Activated CD4-positive, alpha-beta T cell treated with anti-CD3 and anti-CD28 coated beads for 24 hours (primary cell): ENCODE results near the gene AHNAK2.
"Not testable (repeated sequence)": the region's sequence is repeated elsewhere in the genome, so short reads cannot be mapped to it uniquely, and the experiment has no call there.

Experiments used
- DNase-seq, 2 donors: peaks; one replicate each; pipeline ENCODE4 v3.0.0-alpha.2; 2020; ENCODE audit warnings: low read depth in 2 of 2

Gene AHNAK2

DNA sequence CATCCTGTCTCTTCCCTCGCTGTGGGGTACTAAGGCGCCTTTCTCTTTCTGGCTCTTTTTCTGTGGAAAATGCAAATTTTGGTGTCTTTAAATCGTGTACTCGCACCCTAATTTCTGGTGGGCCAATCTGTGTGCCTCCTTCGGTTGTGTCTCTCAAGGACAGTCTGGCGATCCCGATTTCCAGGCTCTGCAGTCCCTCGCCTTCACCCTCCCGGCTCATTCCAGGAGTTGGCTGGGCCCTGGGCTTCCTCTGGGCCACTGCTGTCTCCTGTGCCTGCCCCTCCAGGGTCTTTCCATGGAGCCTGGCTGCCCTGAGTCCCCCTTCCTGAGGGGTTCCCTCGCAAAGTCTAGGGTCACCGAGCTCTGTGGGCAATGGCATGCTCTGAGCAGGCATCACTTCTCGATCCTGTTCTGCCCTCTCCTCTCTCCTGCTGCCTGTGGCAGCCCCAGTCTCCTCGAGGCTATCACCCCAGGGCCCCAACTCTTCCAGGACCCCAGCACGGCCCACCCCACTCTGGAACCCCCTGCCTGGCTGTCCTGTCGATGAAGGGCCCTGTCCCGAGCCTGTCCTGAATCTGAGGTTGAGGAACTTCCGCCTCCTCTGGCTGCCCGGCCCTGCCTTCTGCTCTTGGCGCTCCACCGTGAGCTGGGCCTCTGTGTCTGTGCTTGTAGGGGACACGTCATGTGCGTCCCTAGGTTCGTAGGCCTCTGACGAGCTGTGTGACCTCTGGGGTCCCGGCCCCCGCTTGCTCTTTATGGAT, 24.1 kb downstream of the AHNAK2 start:
- no peak for DNase-seq

DNA sequence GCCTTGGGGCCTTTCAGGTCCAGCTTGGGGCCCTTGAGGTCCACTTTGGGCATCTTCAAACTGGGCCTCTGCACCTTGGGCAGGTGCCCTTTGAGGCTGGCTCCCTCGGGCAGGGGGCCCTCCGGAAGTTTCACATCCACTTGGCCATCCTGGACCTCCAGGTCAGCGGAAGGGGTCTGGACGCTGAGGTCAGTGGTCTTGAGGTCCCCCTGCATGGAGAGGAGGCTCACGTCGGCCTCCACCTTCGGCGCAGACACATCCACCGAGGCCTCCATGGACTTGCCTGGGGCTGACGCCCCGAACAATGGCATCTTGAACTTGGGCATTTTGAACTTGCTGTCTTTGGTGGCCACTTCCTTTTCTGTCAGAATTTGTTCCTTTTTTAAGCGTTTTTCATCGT, 25.1 kb downstream of the AHNAK2 start:
- DNase-seq, result no peak

- not testable (repeated sequence) for DNase-seq
Observed at GRCh38 chr14:104951863-104952657, 26.1 kb downstream of the AHNAK2 start.

DNA sequence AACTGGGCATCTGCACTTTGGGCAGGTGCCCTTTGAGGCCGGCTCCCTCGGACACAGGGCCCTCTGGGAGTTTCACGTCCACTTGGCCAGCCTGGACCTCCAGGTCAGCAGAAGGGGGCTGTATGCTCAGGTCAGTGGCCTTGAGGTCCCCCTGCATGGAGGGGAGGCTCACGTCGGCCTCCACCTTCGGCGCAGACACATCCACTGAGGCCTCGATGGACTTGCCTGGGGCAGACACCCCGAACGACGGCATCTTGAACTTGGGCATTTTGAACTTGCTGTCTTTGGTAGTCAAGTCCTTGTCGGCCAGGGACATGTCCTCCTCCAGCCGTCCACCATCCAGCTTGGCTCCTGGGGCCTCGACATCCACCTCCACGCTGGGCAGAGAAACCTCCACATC, 27.5 kb downstream of the AHNAK2 start:
- DNase-seq, result not testable (repeated sequence)

DNA sequence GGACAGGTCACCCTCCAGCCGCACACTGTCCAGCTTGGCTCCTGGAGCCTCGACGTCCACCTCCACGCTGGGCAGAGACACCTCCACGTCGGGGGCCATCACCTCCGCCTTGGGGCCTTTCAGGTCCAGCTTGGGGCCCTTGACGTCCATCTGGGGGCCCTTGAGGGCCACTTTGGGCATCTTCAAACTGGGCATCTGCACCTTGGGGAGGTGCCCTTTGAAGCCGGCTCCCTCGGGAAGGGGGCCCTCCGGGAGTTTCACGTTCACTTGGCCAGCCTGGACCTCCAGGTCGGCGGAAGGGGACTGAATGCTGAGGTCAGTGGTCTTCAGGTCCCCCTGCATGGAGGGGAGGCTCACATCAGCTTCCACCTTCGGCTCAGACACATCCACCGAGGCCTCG, 28.2 kb downstream of the AHNAK2 start:
- no peak for DNase-seq

DNA sequence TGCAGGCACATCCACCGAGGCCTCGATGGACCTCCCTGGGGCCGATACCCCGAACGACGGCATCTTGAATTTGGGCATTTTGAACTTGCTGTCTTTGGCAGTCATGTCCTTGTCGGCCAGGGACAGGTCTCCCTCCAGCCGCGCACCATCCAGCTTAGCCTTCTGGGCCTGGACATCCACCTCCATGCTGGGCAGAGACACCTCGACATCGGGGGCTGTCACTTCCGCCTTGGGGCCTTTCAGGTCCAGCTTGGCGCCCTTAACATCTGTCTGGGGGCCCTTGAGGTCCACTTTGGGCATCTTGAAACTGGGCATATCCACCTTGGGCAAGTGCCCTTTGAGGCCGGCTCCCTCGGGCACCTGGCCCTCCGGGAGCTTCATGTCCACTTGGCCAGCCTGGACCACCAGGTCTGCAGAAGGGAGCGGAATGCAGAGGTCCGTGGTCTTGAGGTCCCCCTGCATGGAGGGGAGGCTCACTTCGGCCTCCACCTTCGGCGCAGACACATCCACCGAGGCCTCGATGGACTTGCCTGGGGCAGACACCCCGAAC, 28.7 kb downstream of the AHNAK2 start:
- DNase-seq, result not testable (repeated sequence)

- no peak for DNase-seq
Observed at GRCh38 chr14:104948736-104949031, 29.5 kb downstream of the AHNAK2 start.

DNA sequence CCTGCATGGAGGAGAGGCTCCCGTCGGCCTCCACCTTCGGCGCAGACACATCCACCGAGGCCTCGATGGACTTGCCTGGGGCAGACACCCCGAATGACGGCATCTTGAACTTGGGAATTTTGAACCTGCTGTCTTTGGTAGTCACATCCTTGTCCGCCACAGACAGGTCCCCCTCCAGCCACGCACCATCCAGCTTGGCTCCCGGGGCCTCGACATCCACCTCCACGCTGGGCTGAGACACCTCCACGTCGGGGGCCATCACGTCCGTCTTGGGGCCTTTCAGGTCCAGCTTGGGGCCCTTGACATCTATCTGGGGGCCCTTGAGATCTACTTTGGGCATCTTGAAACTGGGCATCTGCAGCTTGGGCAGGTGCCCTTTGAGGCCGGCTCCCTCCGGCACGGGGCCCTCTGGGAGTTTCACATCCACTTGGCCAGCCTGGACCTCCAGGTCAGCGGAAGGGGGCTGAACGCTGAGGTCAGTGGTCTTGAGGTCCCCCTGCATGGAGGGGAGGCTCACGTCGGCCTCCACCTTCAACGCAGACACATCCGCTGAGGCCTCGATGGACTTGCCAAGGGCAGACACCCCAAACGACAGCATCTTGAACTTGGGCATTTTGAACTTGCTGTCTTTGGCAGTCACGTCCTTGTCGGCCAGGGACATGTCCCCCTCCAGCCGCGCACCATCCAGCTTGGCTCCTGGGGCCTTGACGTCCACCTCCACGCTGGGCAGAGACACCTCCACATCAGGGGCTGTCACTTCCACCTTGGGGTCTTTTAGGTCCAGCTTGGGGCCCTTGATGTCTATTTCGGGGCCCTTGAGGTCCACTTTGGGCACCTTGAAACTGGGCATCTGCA, 30.1 kb downstream of the AHNAK2 start:
- not testable (repeated sequence) for DNase-seq

DNA sequence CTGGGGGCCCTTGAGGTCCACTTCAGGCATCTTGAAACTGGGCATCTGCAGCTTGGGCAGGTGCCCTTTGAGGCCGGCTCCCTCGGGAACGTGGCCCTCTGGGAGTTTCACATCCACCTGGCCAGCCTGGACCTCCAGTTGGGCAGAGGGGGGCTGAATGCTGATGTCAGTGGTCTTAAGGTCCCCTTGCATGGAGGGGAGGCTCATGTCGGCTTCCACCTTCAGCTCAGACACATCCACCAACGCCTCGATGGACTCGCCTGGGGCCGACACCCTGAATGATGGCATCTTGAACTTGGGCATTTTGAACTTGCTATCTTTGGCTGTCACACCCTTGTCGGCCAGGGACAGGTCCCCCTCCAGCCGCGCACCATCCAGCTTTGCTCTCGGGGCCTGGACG, 31.0 kb downstream of the AHNAK2 start:
- not testable (repeated sequence) for DNase-seq

DNA sequence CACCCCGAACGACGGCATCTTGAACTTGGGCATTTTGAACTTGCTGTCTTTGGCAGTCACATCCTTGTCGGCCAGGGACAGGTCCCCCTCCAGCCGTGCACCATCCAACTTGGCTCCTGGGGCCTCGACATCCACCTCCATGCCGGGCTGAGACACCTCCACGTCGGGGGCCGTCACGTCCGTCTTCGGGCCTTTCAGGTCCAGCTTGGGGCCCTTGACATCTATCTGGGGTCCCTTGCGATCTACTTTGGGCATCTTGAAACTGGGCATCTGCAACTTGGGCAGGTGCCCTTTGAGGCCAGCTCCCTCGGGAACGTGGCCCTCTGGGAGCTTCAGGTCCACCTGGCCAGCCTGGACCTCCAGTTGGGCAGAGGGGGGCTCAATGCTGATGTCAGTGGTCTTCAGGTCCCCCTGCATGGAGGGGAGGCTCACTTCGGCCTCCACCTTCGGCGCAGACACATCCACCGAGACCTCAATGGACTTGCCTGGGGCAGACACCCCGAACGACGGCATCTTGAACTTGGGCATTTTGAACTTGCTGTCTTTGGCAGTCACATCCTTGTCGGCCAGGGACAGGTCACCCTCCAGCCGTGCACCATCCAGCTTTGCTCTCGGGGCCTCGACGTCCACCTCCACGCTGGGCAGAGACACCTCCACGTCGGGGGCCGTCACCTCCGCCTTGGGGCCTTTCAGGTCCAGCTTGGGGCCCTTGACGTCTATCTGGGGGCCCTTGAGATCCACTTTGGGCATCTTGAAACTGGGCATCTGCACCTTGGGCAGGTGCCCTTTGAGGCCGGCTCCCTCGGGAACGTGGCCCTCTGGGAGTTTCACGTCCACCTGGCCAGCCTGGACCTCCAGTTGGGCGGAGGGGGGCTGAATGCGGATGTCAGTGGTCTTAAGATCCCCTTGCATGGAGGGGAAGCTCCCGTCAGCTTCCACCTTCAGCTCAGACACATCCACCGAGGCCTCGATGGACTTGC, 31.9 kb downstream of the AHNAK2 start:
- not testable (repeated sequence) for DNase-seq

DNA sequence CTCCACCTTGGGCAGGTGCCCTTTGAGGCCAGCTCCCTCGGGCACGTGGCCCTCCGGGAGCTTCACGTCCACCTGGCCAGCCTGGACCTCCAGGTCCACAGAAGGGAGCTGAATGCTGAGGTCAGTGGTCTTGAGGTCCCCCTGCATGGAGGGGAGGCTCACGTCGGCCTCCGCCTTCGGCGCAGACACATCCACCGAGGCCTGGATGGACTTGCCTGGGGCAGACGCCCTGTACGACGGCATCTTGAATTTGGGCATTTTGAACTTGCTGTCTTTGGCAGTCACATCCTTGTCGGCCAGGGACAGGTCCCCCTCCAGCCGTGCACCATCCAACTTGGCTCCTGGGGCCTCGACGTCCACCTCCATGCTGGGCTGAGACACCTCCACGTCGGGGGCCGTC, 32.9 kb downstream of the AHNAK2 start:
- DNase-seq, result not testable (repeated sequence)

GRCh38 chr14:104944436-104945205, 33.6 kb downstream of the AHNAK2 start:
- DNase-seq, result not testable (repeated sequence)

DNA sequence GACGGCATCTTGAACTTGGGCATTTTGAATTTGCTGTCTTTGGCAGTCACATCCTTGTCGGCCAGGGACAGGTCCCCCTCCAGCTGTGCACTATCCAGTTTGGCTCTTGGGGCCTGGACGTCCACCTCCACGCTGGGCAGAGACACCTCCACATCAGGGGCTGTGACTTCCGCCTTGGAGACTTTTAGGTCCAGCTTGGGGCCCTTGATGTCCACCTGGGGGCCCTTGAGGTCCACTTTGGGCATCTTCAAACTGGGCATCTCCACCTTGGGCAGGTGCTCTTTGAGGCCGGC, 34.2 kb downstream of the AHNAK2 start:
- not testable (repeated sequence) for DNase-seq

DNA sequence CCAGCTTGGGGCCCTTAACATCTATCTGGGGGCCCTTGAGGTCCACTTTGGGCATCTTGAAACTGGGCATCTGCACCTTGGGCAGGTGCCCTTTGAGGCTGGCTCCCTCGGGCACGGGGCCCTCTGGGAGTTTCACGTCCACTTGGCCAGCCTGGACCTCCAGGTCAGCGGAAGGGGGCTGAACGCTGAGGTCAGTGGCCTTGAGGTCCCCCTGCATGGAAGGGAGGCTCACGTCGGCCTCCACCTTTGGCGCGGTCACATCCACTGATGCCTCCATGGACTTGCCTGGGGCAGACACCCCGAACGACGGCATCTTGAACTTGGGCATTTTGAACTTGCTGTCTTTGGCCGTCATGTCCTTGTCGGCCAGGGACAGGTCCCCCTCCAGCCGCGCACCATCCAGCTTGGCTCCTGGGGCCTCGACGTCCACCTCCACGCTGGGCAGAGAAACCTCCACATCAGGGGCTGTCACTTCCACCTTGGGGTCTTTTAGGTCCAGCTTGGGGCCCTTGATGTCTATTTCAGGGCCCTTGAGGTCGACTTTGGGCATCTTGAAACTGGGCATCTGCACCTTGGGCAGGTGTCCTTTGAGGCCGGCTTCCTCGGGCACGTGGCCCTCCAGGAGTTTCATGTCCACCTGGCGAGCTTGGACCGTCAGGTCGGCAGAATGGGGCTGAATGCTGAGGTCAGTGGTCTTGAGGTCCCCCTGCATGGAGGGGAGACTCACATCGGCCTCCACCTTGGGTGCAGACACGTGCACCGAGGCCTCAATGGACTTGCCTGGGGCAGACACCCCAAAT, 34.8 kb downstream of the AHNAK2 start:
- not testable (repeated sequence) for DNase-seq

- no peak for DNase-seq
Observed at GRCh38 chr14:104942586-104942985, 35.6 kb downstream of the AHNAK2 start.

GRCh38 chr14:104941508-104942365, 36.4 kb downstream of the AHNAK2 start:
- DNase-seq, result no peak

- DNase-seq, result no peak
Observed at GRCh38 chr14:104940526-104941150, 37.5 kb downstream of the AHNAK2 start.
